H1 (cell line): Measurements from ENCODE around the gene FAM216A. TPM values are rescaled to one million over a fixed set of nuclear protein-coding genes. Genes with fewer than 3 reads are reported as not detected.
A peak's percentile ranks its signal among the peaks of the same experiment; 100 is the strongest.

Experiments
- CTCF ChIA-PET: fragments of 300-600 bp; sonication (Branson Sonifier 250); formaldehyde crosslinking; loops from one replicate; lab custom pipeline; 2021; ENCODE audit not compliant: partially characterized antibody; lab: Charles Lee
- POLR2A ChIA-PET: fragments of 300-600 bp; sonication (Branson Sonifier 250); formaldehyde crosslinking; loops from one replicate; lab custom pipeline; 2021; ENCODE audit warnings: inconsistent platforms; ENCODE audit not compliant: partially characterized antibody; lab: Charles Lee
- DNase-seq, 2 experiments: peaks; one replicate each; pipeline versions ENCODE4 v3.0.0 to v3.0.0-alpha.2; 2010 to 2022; ENCODE audit warnings: low spot score in 2 of 2, low read depth in 1 of 2, mixed read lengths in 1 of 2
- FAIRE-seq: peaks from 2 replicates; lab custom pipeline; 2011; peaks lifted over from hg19 to GRCh38; lab: Jason Lieb, UNC
- H2AFZ ChIP-seq: 2 replicates; pipeline ENCODE4 v1.8.1; 2012; ENCODE audit warnings: low read length, inconsistent platforms
- H2AK5ac ChIP-seq: 2 replicates; pipeline ENCODE4 v1.6.1; 2013; ENCODE audit warnings: low read depth, low read length
- H2BK120ac ChIP-seq: replicated peaks from 2 replicates; pipeline ENCODE3; 2013; ENCODE audit warnings: low read depth, low read length, inconsistent platforms
- H2BK12ac ChIP-seq: 2 replicates; pipeline ENCODE4 v1.6.1; 2013; ENCODE audit warnings: low read depth, low read length
- H2BK15ac ChIP-seq: 2 replicates; pipeline ENCODE4 v1.6.1; 2013; ENCODE audit warnings: low read length
- H2BK20ac ChIP-seq: 2 replicates; pipeline ENCODE4 v1.6.1; 2013; ENCODE audit warnings: low read length
- H2BK5ac ChIP-seq: 2 replicates; pipeline ENCODE4 v1.6.1; 2013; ENCODE audit warnings: low read depth, low read length
- H3K14ac ChIP-seq: 2 replicates; pipeline ENCODE4 v1.6.1; 2013; ENCODE audit warnings: inconsistent platforms; ENCODE audit not compliant: insufficient read length
- H3K18ac ChIP-seq: 2 replicates; pipeline ENCODE4 v1.6.1; 2013; ENCODE audit warnings: low read length; ENCODE audit errors: extremely low read depth
- H3K23ac ChIP-seq: 2 replicates; pipeline ENCODE4 v1.6.1; 2013; ENCODE audit warnings: inconsistent platforms; ENCODE audit not compliant: insufficient read length
- H3K23me2 ChIP-seq: 2 replicates; pipeline ENCODE4 v1.6.1; 2013; ENCODE audit warnings: low read depth, low read length
- H3K27ac ChIP-seq: 2 replicates; pipeline ENCODE4 v1.6.1; 2011; ENCODE audit warnings: low read depth, low read length, inconsistent platforms
- H3K27me3 ChIP-seq, 4 experiments: replicated peaks in 1 of 4; 1 replicate in 1 of 4; 2 replicates in 3 of 4; pipeline versions ENCODE4 v1.6.1 to v1.8.1; 2011 to 2013; ENCODE audit warnings: low read length in 3 of 4, mild to moderate bottlenecking in 3 of 4, inconsistent platforms in 2 of 4, mixed read lengths in 2 of 4, moderate library complexity in 1 of 4; ENCODE audit not compliant: control insufficient read depth in 3 of 4, insufficient read depth in 3 of 4; ENCODE audit errors: extremely low read depth in 1 of 4
- H3K36me3 ChIP-seq, 4 experiments: 2 replicates each; pipeline versions ENCODE4 v1.6.1 to v1.8.1; 2011 to 2013; ENCODE audit warnings: mild to moderate bottlenecking in 4 of 4, low read length in 3 of 4, moderate library complexity in 2 of 4, control low read depth in 1 of 4, inconsistent platforms in 1 of 4; ENCODE audit not compliant: insufficient read depth in 4 of 4, control insufficient read depth in 2 of 4
- H3K4ac ChIP-seq: replicated peaks from 2 replicates; pipeline ENCODE3; 2013; ENCODE audit warnings: low read length, low read depth, mixed read lengths, inconsistent platforms; ENCODE audit not compliant: insufficient read length
- H3K4me1 ChIP-seq, 4 experiments: replicated peaks in 1 of 4; 1 replicate in 1 of 4; 2 replicates in 3 of 4; pipeline versions ENCODE4 v1.6.1 to v1.8.1; 2011 to 2013; ENCODE audit warnings: low read length in 3 of 4, inconsistent platforms in 2 of 4, mixed read lengths in 1 of 4; ENCODE audit not compliant: insufficient read depth in 4 of 4, control insufficient read depth in 3 of 4
- H3K4me2 ChIP-seq, 2 experiments: 2 replicates each; pipeline versions ENCODE4 v1.6.1 to v1.8.1; 2011 to 2013; ENCODE audit warnings: low read depth in 2 of 2, low read length in 2 of 2, control low read depth in 1 of 2, inconsistent platforms in 1 of 2, mild to moderate bottlenecking in 1 of 2; ENCODE audit not compliant: insufficient read depth in 1 of 2
- H3K4me3 ChIP-seq, 4 experiments: fragments of 200-600, 300-600 bp in 1 of 4; sonication (generic), shearing (Covaris generic), sonication (Bioruptor Twin) in 1 of 4; 2 replicates each; pipeline versions ENCODE4 v1.5.1 to v1.8.1; 2011 to 2016; ENCODE audit warnings: low read length in 4 of 4, low read depth in 3 of 4, control low read depth in 2 of 4, inconsistent platforms in 2 of 4, mild to moderate bottlenecking in 2 of 4, mixed read lengths in 1 of 4, moderate library complexity in 1 of 4; ENCODE audit not compliant: insufficient read depth in 2 of 4; ENCODE audit errors: extremely low read depth in 1 of 4
- H3K56ac ChIP-seq: replicated peaks from 2 replicates; pipeline ENCODE3; 2013; ENCODE audit warnings: low read depth, mild to moderate bottlenecking, mixed read lengths, low read length, inconsistent platforms; ENCODE audit not compliant: insufficient read length
- H3K79me1 ChIP-seq: 2 replicates; pipeline ENCODE4 v1.6.1; 2013; ENCODE audit warnings: low read depth, low read length, control low read depth
- H3K79me2 ChIP-seq, 2 experiments: 2 replicates each; pipeline versions ENCODE4 v1.6.1 to v1.8.1; 2012 to 2013; ENCODE audit warnings: low read length in 2 of 2, mild to moderate bottlenecking in 2 of 2, inconsistent platforms in 1 of 2; ENCODE audit not compliant: insufficient read depth in 2 of 2, control insufficient read depth in 1 of 2
- H3K9ac ChIP-seq, 4 experiments: replicated peaks in 1 of 4; 1 replicate in 1 of 4; 2 replicates in 3 of 4; pipeline versions ENCODE4 v1.6.1 to v1.8.1; 2011 to 2013; ENCODE audit warnings: low read depth in 3 of 4, low read length in 3 of 4, control low read depth in 2 of 4, mild to moderate bottlenecking in 2 of 4, moderate library complexity in 2 of 4, inconsistent platforms in 1 of 4; ENCODE audit errors: extremely low read depth in 1 of 4
- H3K9me3 ChIP-seq, 2 experiments: 2 replicates each; pipeline versions ENCODE4 v1.6.1 to v1.8.1; 2012 to 2013; ENCODE audit warnings: mild to moderate bottlenecking in 2 of 2, moderate library complexity in 2 of 2, control low read depth in 1 of 2, inconsistent platforms in 1 of 2, low read depth in 1 of 2, low read length in 1 of 2, mixed read lengths in 1 of 2; ENCODE audit not compliant: insufficient read depth in 2 of 2
- H4K20me1 ChIP-seq, 2 experiments: replicated peaks in 1 of 2; 2 replicates each; pipeline versions ENCODE3 to v1.8.1; 2011 to 2013; ENCODE audit warnings: inconsistent platforms in 2 of 2, low read length in 2 of 2, mild to moderate bottlenecking in 1 of 2; ENCODE audit not compliant: insufficient read depth in 2 of 2, control insufficient read depth in 1 of 2
- H4K5ac ChIP-seq: 2 replicates; pipeline ENCODE4 v1.6.1; 2013; ENCODE audit warnings: low read length, low read depth, mixed read lengths, inconsistent platforms; ENCODE audit not compliant: insufficient read length
- H4K8ac ChIP-seq: 2 replicates; pipeline ENCODE4 v1.8.0; 2013; ENCODE audit warnings: mild to moderate bottlenecking, moderate library complexity, low read length, inconsistent platforms; ENCODE audit not compliant: insufficient read depth; ENCODE audit errors: extremely low read depth
- H4K91ac ChIP-seq: replicated peaks from 2 replicates; pipeline ENCODE3; 2013; ENCODE audit warnings: low read length, mixed read lengths, inconsistent platforms; ENCODE audit not compliant: insufficient read length
- HDAC2 ChIP-seq, 2 experiments: fragments of 300-600 bp in 1 of 2; sonication (generic) in 1 of 2; IDR thresholded peaks; 2 replicates each; pipeline ENCODE4 v1.6.1; 2011 to 2012; ENCODE audit warnings: low read depth in 2 of 2, low read length in 2 of 2, mild to moderate bottlenecking in 2 of 2, moderate library complexity in 2 of 2, borderline replicate concordance in 1 of 2, inconsistent platforms in 1 of 2
- JUN ChIP-seq: IDR thresholded peaks from 2 replicates; pipeline ENCODE4 v1.6.1; 2011; ENCODE audit warnings: low read depth, mild to moderate bottlenecking, improper control_type of control experiment, low read length
- KDM1A ChIP-seq: fragments of 200-600, 300-600 bp; sonication (generic); IDR thresholded peaks from 2 replicates; pipeline ENCODE4 v1.7.1; 2016; ENCODE audit warnings: mild to moderate bottlenecking, low read length, borderline replicate concordance
- RAD21 ChIP-seq, 2 experiments: IDR thresholded peaks in 1 of 2; conservative IDR thresholded peaks in 1 of 2; 2 replicates each; pipeline ENCODE4 v1.6.1; 2011; ENCODE audit warnings: low read depth in 2 of 2, low read length in 2 of 2, improper control_type of control experiment in 1 of 2, inconsistent platforms in 1 of 2, mild to moderate bottlenecking in 1 of 2, moderate library complexity in 1 of 2
- SP2 ChIP-seq: IDR thresholded peaks from 2 replicates; pipeline ENCODE4 v1.6.1; 2012; ENCODE audit warnings: mild to moderate bottlenecking, low read length, inconsistent platforms
- TEAD4 ChIP-seq: IDR thresholded peaks from 2 replicates; pipeline ENCODE4 v1.6.1; 2012; ENCODE audit warnings: low read depth, low read length, inconsistent platforms, mixed read lengths
- WGBS, 2 experiments: shearing (Covaris generic) in 1 of 2; methylation state at CpG; one replicate each; pipeline versions ENCODE4 v1.1.6 to v1.1.7; 2013 to 2015; ENCODE audit warnings: low lambda C conversion rate in 2 of 2, mixed read lengths in 2 of 2, inconsistent platforms in 1 of 2, low coverage in 1 of 2, missing lambda C conversion rate in 1 of 2; ENCODE audit not compliant: insufficient replicate concordance in 2 of 2, insufficient coverage in 1 of 2, insufficient read length in 1 of 2; ENCODE audit errors: extremely low coverage in 1 of 2, missing lambda C conversion rate in 1 of 2; 5-methylcytosine and 5-hydroxymethylcytosine counted together
- polyA plus RNA-seq, 7 experiments: library from polyadenylated mRNA; depleted of rRNA in 3 of 7; stranded (reverse) in 5 of 7; unstranded in 2 of 7; fragments of >200 nt in 5 of 7; fragments of 200-250 nt in 2 of 7; gene quantifications; 1 replicate in 5 of 7; 2 replicates in 1 of 7; 4 replicates in 1 of 7; pipeline versions ENCODE4 v1.2.1 to v1.2.3, GENCODE V29; 2011 to 2013; ENCODE audit warnings: missing spikeins in 2 of 7, mixed read lengths in 2 of 7
- total RNA-seq: library from RNA; stranded (reverse); fragmentation: NEBNext Ultra II Directional; extraction: Animal tissue kit (Norgen Biotek cat#: 25700); gene quantifications from 2 replicates; pipeline ENCODE4 v1.2.1, GENCODE V29; 2021

Gene FAM216A
- total and polyA plus RNA-seq, 2 of the 8 experiments (the other 6 are each of a cell fraction or from before 2014, with no cell fraction given): 19.8 to 24.6 TPM

- H2BK120ac ChIP-seq: no peak overlapping the region
- no peak overlapping the region for H3K18ac ChIP-seq
- no peak overlapping the region for H3K56ac ChIP-seq
- H3K4me3 ChIP-seq: peak overlapping the region in 1 of 4 experiments; percentile 65; a peak in 1 of 8 replicates
- peaks cover 0 to 17% (median 11%) of the 10 kb centered on the region in 4 experiments; a peak in 5 of 8 replicates for H3K36me3 ChIP-seq
- no peak overlapping the region; the same call in 1 of the 2 replicates for H2AFZ ChIP-seq
- DNase-seq (no peak), FAIRE-seq (no peak)
- H4K5ac ChIP-seq: no peak overlapping the region
- H3K27me3 ChIP-seq: no peaks in the 10 kb centered on the region
- H3K9me3 ChIP-seq: no peaks in the 10 kb centered on the region
- H2BK5ac ChIP-seq: no peak overlapping the region
- no peaks in the 10 kb centered on the region for H4K20me1 ChIP-seq
- no peak overlapping the region for H3K23ac ChIP-seq
- H4K91ac ChIP-seq: no peak overlapping the region
- no peak overlapping the region for H3K27ac ChIP-seq
- CTCF ChIA-PET: interaction anchor here (0.6 to 2.2 kb wide), 40 partner anchors 11 to 1880 kb away, joined by 3 to 25 read pairs (median 4); partner anchors contain the start of genes ANAPC7 and ARPC3
- no peaks in the 10 kb centered on the region for H3K79me2 ChIP-seq
- H3K4me1 ChIP-seq: no peaks in the 10 kb centered on the region
- H3K9ac ChIP-seq: no peak overlapping the region
- POLR2A ChIA-PET: interaction anchor here (0.5 to 1.5 kb wide), 13 partner anchors 11 to 281 kb away, joined by 3 to 11 read pairs (median 5); partner anchors contain the start of genes ANAPC7, ARPC3, ATP2A2 and FAM216A
- H3K23me2 ChIP-seq: no peaks in the 10 kb centered on the region
- no peak overlapping the region for H2BK15ac ChIP-seq
- H2BK12ac ChIP-seq: no peak overlapping the region
- H3K4me2 ChIP-seq: no peak overlapping the region
- WGBS, 2 experiments: 93% methylated on average over 12 of the region's 12 CpGs; no CpG with 5 or more reads in 1 of the 2 experiments
- no peak overlapping the region for H2AK5ac ChIP-seq
- no peak overlapping the region for H4K8ac ChIP-seq
- H2BK20ac ChIP-seq: no peak overlapping the region
- H3K79me1 ChIP-seq: no peaks in the 10 kb centered on the region
- H3K4ac ChIP-seq: no peak overlapping the region
- H3K14ac ChIP-seq: no peak overlapping the region
- TF ChIP-seq KDM1A (no peak), JUN (no peak), SP2 (no peak), HDAC2 (IDR thresholded peaks at IDR 0.05; ENCODE audit: borderline replicate concordance in 1 of 2, low read depth in 2 of 2, low read length in 2 of 2) (no peak), TEAD4 (no peak), RAD21 (IDR thresholded peaks at IDR 0.05 in 1 of 2, conservative IDR thresholded peaks at IDR 0.05 in 1 of 2; ENCODE audit: low read depth in 2 of 2, low read length in 2 of 2) (no peak)
Observed at GRCh38 chr12:110431957-110432587, 36.6 kb upstream of the FAM216A start.
